Erythroblast (primary cell): ENCODE results near the gene MLXIPL.

Experiments used
- GATA1 ChIP-seq: IDR thresholded peaks from 2 replicates; pipeline ENCODE4 v1.6.1; 2011; ENCODE audit warnings: low read depth, mild to moderate bottlenecking, control low read depth, low read length, moderate library complexity
- POLR2A ChIP-seq: IDR thresholded peaks from 2 replicates; pipeline ENCODE4 v1.6.1; 2011; ENCODE audit warnings: mild to moderate bottlenecking, low read length

DNA sequence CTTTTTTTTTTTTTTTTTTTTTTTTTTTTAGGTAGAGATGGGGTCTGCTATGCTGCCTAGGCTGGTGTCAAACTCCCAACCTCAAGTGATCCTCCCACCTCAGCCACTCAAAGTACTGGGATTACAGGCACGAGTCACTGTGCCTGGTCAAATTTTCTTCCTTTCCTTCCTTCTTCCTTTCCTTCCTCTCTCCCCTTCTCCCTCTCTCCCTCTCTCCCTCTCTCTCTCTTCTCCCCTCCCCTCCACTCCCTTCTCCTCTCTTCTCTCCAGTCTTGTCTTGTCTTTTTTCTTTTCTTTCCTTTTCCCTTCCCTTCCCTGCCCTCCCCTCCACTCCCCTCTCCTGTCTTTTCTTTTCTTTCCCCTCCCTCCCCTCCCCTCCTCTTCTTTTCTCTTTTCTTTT lies 7.2 kb upstream of the MLXIPL start:
- TF ChIP-seq POLR2A (no peak), GATA1 (no peak)
